GM12874 (cell line): ENCODE data around the gene ABCC2.

Source experiments
- TF ChIP-seq, protein P1 (sequence below): IDR thresholded peaks from 2 replicates; pipeline ENCODE4 v1.5.1; 2011; ENCODE audit warnings: low read depth, mild to moderate bottlenecking, control low read depth, low read length, moderate library complexity; ENCODE audit not compliant: insufficient read depth

ABCC2 gene

GRCh38 chr10:99855479-99856071 lies 73.1 kb downstream of the ABCC2 start:
- TF ChIP-seq, protein P1, sequence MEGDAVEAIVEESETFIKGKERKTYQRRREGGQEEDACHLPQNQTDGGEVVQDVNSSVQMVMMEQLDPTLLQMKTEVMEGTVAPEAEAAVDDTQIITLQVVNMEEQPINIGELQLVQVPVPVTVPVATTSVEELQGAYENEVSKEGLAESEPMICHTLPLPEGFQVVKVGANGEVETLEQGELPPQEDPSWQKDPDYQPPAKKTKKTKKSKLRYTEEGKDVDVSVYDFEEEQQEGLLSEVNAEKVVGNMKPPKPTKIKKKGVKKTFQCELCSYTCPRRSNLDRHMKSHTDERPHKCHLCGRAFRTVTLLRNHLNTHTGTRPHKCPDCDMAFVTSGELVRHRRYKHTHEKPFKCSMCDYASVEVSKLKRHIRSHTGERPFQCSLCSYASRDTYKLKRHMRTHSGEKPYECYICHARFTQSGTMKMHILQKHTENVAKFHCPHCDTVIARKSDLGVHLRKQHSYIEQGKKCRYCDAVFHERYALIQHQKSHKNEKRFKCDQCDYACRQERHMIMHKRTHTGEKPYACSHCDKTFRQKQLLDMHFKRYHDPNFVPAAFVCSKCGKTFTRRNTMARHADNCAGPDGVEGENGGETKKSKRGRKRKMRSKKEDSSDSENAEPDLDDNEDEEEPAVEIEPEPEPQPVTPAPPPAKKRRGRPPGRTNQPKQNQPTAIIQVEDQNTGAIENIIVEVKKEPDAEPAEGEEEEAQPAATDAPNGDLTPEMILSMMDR = no peak

DNA sequence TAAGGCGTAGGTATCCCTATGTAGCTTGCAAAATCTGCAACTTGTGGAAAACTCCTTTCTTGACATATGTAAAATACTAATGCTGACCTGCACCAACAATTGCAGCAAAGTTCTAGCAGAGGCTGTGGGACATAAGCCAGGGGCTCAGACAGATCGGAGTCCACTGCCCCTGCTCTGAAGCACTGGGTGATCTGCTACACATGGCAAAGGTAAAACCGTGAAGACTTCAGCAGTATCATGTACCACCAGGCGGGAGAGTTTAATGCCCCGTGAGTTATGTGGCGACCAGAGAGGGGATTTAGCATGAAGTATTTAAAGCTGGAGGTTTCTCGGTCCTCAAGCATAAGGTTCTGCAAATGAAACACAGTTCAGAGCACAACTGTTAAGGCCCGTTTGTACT lies 76.4 kb downstream of the ABCC2 start:
- TF ChIP-seq, protein P1 = no peak

GRCh38 chr10:99859585-99859984 lies 77.1 kb downstream of the ABCC2 start:
- TF ChIP-seq, protein P1 = peak; percentile 46

DNA sequence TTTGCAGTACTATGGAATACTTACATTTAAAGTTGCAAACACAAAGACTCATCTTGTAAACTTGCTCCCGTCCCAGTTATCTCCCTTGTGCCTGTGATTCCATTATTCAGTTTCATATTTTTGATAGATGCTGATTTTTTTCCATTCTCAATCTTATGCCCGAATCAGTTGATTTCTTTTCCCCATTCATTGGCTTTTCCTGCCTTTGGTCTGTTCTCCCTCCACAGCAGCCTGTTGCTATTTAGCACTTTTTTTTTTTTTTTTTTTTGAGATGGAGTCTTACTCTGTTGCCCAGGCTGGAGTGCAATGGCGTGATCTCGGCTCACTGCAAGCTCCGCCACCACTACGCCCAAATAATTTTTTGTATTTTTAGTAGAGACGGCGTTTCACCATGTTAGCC lies 78.0 kb downstream of the ABCC2 start:
- TF ChIP-seq, protein P1 = no peak

DNA sequence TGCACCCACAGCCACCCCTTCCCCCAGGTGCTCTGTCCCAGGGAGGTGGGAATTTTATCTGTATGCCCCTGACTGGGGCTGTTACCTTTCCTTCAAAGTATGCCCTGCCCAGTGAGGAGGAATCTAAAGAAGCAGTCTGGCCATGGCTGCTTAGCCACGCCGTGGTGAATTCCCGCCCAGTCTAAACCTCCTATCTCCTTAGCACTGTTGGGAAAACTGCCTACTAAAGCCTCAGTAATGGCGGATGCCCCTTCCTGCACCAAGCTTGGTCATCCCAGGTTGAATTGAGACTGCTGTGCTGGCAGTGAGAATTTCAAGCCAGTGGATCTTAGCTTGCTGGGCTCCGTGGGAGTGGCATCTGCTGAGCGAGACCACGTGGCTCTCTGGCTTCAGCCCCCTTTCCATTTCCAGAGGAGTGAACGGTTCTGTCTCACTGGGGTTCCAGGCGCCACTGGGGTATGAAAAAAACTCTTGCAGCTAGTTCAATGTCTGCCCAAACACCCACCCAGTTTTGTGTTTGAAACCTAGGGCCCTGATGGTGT lies 87.2 kb downstream of the ABCC2 start:
- TF ChIP-seq, protein P1 = no peak

DNA sequence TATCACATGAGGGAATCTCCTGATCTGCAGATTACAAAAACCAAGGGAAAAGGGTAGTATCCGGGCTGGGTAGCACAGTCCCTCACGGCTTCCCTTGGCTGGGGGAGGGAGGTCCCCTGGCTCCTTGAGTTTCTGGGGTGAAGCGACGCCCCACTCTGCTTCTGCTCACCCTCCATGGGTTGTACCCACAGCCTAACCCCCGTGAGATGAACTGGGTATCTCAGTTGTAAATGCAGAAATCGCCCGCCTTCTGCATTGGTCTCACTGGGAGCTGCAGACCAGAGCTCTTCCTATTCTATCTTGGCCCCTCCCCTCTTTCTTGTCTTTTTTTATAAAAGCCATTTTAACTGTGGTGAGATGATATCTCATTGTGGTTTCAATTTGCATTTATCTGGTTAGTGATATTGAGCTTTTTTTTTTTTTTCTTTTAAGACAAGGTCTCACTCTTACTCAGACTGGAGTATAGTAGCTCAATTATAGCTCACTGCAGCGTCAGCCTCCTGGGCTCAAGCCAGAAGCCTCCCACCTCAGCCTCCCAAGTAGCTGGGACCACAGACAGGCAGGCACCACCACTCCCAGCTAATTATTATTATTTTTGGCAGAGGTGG lies 87.8 kb downstream of the ABCC2 start:
- TF ChIP-seq, protein P1 = no peak

DNA sequence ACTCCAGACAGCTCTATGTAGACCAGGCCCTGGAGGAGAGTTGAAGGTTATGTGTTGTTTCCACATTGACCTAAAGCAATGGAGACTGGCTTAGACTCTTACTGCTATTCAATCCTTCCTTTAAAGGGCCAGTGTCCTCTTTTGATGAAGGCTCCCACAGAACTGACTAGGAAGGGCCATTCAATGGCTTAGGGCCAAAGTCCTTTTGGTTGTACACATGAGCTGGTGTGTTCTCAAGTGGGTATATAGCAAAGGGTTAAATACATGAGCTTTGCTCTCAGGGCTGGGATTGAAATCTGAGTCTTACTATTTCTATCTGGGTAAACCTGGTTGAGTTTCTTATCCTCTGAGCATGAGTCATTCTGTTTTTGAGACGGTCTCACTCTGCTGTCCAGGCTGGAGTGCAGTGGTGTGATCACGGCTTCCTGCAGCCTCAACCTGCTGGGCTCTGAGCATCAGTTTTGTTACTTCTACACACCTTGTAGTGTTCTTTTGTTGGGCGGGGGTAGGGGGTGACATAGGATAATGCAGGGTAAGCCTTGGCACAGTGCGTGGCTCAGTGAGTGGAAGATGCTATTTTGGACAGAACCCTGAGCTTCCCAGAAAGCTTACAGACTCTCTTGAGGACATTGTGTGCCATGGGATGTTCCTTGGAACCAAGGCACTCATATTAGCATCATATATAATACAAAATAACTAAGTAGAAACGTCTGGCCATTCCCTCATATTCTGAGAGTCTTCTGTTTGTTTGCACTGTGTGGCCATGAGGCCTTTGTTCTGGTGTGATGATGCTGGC lies 90.1 kb downstream of the ABCC2 start:
- TF ChIP-seq, protein P1 = no peak
